ENCODE measurements around the gene PLEKHM1.

Gene PLEKHM1

GRCh38 chr17:45438931-45439610 is 51.5 kb downstream of the PLEKHM1 start:
- no peak for DNase-seq (ENCODE audit: low read depth in 2 of 2)
- no peak for TF ChIP-seq CTCF (IDR thresholded peaks at IDR 0.05; ENCODE audit: low read depth, low read length)
- H3K4me3 ChIP-seq (replicated peaks in 1 of 2; ENCODE audit: low read depth in 2 of 2, low read length in 2 of 2) = no peak overlapping the region

DNA sequence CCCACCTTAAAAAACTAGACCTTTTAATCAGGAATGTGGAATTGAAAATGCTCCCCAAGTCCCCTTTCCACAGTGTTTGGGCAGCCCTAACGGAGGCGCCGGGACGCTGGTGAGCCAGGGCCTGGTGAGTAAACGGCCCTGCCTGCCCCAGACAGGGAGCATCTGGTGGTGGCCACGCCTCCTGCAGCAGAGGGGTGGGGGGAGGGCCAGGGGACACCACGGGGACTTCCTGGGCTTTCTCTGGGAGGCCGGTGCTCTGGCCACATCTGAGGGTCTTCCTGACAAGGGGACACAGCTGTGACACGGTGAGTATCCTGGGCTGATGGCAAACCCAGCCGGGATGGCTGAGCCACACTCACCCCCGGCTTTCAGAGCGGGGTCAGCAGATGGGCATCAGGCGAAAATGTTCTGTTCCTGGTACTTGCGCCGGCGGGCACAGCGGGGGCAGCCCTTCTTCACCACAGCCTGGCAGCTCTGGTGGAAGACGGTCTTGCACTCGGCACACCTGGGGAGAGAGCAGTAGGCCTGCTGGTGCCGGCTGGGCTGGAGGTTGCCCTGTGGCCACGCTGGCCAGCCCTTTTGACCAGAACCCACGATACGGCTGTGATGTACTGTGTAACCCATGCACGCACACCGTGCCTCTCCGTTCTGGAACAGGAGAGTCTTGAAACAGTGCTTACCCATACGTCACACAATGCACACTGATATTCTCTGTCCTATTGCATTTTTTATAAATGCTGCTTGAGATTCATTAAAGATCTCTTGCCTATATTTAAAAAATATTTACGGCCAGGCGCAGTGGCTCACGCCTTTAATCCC is 52.8 kb downstream of the PLEKHM1 start:
- H3K4me3 ChIP-seq (replicated peaks in 1 of 2; ENCODE audit: low read depth in 2 of 2, low read length in 2 of 2) = no peak overlapping the region
- no peak for DNase-seq (ENCODE audit: low read depth in 2 of 2)
- TF ChIP-seq CTCF (IDR thresholded peaks at IDR 0.05; ENCODE audit: low read depth, low read length) = no peak

- H3K4me3 ChIP-seq (replicated peaks in 1 of 2; ENCODE audit: low read depth in 2 of 2, low read length in 2 of 2) = no peak overlapping the region
- no peak for DNase-seq (ENCODE audit: low read depth in 2 of 2)
- no peak for TF ChIP-seq CTCF (IDR thresholded peaks at IDR 0.05; ENCODE audit: low read depth, low read length)
Measured at GRCh38 chr17:45436625-45437464, 53.7 kb downstream of the PLEKHM1 start.

DNA sequence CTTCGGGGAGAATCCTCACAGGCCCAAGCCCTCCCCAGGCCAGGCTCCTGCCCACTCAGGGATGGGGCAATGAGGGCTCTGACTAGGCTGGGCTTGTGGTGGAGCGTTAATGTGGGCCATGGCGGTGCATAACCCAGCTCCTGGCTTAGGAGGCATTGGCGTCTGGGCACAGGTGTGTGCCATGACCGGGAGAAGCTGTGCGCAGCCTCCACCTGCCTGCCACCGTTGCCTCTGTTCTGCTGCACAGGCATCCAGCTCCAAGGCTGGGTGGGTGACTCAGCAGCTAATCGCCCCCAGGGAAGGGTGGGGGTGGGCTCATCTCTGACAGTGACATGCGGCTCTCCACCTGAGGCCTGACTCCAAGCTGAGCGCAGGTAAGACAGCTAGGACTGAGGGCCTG is 54.4 kb downstream of the PLEKHM1 start:
- H3K4me3 ChIP-seq (replicated peaks in 1 of 2; ENCODE audit: low read depth in 2 of 2, low read length in 2 of 2) = no peak overlapping the region
- no peak for TF ChIP-seq CTCF (IDR thresholded peaks at IDR 0.05; ENCODE audit: low read depth, low read length)
- DNase-seq (ENCODE audit: low read depth in 2 of 2) = no peak

DNA sequence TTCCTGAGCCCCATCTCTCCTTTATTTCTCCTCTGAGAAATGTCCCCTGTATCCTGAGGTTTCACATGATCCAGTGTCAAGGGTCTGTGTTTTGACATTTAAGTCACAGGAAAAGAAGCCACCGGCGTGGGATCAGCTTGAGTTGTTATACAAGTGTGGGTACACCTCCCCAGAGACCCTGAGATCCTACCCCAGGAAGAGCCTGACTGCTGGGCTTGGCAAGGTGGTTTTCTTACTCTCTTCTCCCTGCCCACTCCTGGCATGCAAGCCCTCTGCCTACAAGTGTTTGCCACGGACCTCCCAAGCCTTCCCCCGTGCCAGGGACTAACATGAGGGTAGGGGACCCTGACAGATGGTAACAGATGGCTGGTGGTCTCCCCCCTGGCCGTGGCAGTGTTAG is 55.0 kb downstream of the PLEKHM1 start:
- no peak overlapping the region for H3K4me3 ChIP-seq (replicated peaks in 1 of 2; ENCODE audit: low read depth in 2 of 2, low read length in 2 of 2)
- no peak for DNase-seq (ENCODE audit: low read depth in 2 of 2)
- TF ChIP-seq CTCF (IDR thresholded peaks at IDR 0.05; ENCODE audit: low read depth, low read length) = no peak

GRCh38 chr17:45433159-45433535 is 57.4 kb downstream of the PLEKHM1 start:
- TF ChIP-seq CTCF (IDR thresholded peaks at IDR 0.05; ENCODE audit: low read depth, low read length) = no peak

More at GRCh38 chr17:45433159-45433535, 57.4 kb downstream of the PLEKHM1 start:
- H3K4me3 ChIP-seq (replicated peaks in 1 of 2; ENCODE audit: low read depth in 2 of 2, low read length in 2 of 2) = no peak overlapping the region
- DNase-seq (ENCODE audit: low read depth in 2 of 2) = no peak

Measured in cardiac fibroblast (primary cell).